Astrocyte (in vitro differentiated cells and primary cell): ENCODE measurements around the gene EPHB2. TPM values are rescaled to one million over a fixed set of nuclear protein-coding genes. Genes with fewer than 3 reads are reported as not detected.

Source experiments
- DNase-seq: peaks from one replicate; pipeline ENCODE4 v3.0.0-alpha.2; 2010; ENCODE audit warnings: low read depth
- FAIRE-seq: peaks from 2 replicates; lab custom pipeline; 2011; peaks lifted over from hg19 to GRCh38; lab: Jason Lieb, UNC
- H2AFZ ChIP-seq: 2 replicates; pipeline ENCODE4 v1.6.0; 2012; ENCODE audit warnings: low read depth, low read length, inconsistent platforms
- H3K27ac ChIP-seq: 2 replicates; pipeline ENCODE4 v1.5.1; 2011; ENCODE audit warnings: low read depth, low read length, inconsistent platforms
- H3K27me3 ChIP-seq: 2 replicates; pipeline ENCODE4 v1.6.0; 2011; ENCODE audit warnings: low read length, inconsistent platforms; ENCODE audit not compliant: insufficient read depth
- H3K36me3 ChIP-seq: 2 replicates; pipeline ENCODE4 v1.5.1; 2011; ENCODE audit warnings: low read length, inconsistent platforms; ENCODE audit not compliant: insufficient read depth
- H3K4me1 ChIP-seq: 2 replicates; pipeline ENCODE4 v1.5.1; 2011; ENCODE audit warnings: low read length, inconsistent platforms; ENCODE audit not compliant: insufficient read depth
- H3K4me2 ChIP-seq: 2 replicates; pipeline ENCODE4 v1.6.0; 2012; ENCODE audit warnings: low read length, inconsistent platforms
- H3K4me3 ChIP-seq: 2 replicates; pipeline ENCODE4 v1.5.1; 2011; ENCODE audit warnings: low read depth, mild to moderate bottlenecking, low read length, inconsistent platforms; ENCODE audit not compliant: insufficient read depth
- H3K79me2 ChIP-seq: 2 replicates; pipeline ENCODE4 v1.6.0; 2012; ENCODE audit warnings: mild to moderate bottlenecking, low read length, inconsistent platforms; ENCODE audit not compliant: insufficient read depth
- H3K9ac ChIP-seq: 2 replicates; pipeline ENCODE4 v1.6.0; 2012; ENCODE audit warnings: mild to moderate bottlenecking, low read length, inconsistent platforms
- H3K9me3 ChIP-seq: 2 replicates; pipeline ENCODE4 v1.5.1; 2012; ENCODE audit warnings: low read depth, mild to moderate bottlenecking, low read length, inconsistent platforms; ENCODE audit not compliant: insufficient read depth
- H4K20me1 ChIP-seq: 2 replicates; pipeline ENCODE4 v1.6.0; 2012; ENCODE audit warnings: low read length, inconsistent platforms; ENCODE audit not compliant: insufficient read depth
- H3K27ac Mint-ChIP-seq: one replicate; pipeline ENCODE4 v1.8.0; 2021; ENCODE audit warnings: mild to moderate bottlenecking, mixed read lengths; ENCODE audit not compliant: unreplicated experiment
- H3K27me3 Mint-ChIP-seq: one replicate; pipeline ENCODE4 v1.8.0; 2021; ENCODE audit warnings: low read depth, mixed read lengths; ENCODE audit not compliant: unreplicated experiment
- H3K36me3 Mint-ChIP-seq: one replicate; pipeline ENCODE4 v1.8.0; 2021; ENCODE audit warnings: low read depth, mixed read lengths; ENCODE audit not compliant: unreplicated experiment
- H3K4me1 Mint-ChIP-seq: one replicate; pipeline ENCODE4 v1.8.0; 2021; ENCODE audit warnings: low read depth, mixed read lengths; ENCODE audit not compliant: unreplicated experiment
- H3K4me3 Mint-ChIP-seq: one replicate; pipeline ENCODE4 v1.8.0; 2021; ENCODE audit warnings: mild to moderate bottlenecking, moderate library complexity, mixed read lengths; ENCODE audit not compliant: unreplicated experiment
- H3K9me3 Mint-ChIP-seq: one replicate; pipeline ENCODE4 v1.8.0; 2021; ENCODE audit warnings: mild to moderate bottlenecking, mixed read lengths; ENCODE audit not compliant: unreplicated experiment
- CTCF ChIP-seq: IDR thresholded peaks from 2 replicates; pipeline ENCODE4 v1.5.1; 2011; ENCODE audit warnings: low read depth, mild to moderate bottlenecking, inconsistent platforms, low read length, moderate library complexity; ENCODE audit not compliant: insufficient read depth
- EZH2 ChIP-seq: IDR thresholded peaks from 2 replicates; pipeline ENCODE4 v1.6.1; 2012; ENCODE audit warnings: mild to moderate bottlenecking, low read length, inconsistent platforms; ENCODE audit not compliant: insufficient read depth
- total RNA-seq: library from RNA; stranded (reverse); gene quantifications from 2 replicates; pipeline ENCODE4 v1.2.1, GENCODE V29; 2021

Gene EPHB2
- total RNA-seq, 1 donor from 2014 or later = 8.4 TPM

GRCh38 chr1:22670352-22670975 is 40.2 kb upstream of the EPHB2 start:
- Histone ChIP-seq H3K9ac (no peak overlapping the region), H3K4me2 (no peak overlapping the region), H3K4me3 (no peak overlapping the region), H3K27ac (no peak overlapping the region), H2AFZ (no peak overlapping the region), H3K36me3 (no peaks in the 10 kb centered on the region), H3K4me1 (no peaks in the 10 kb centered on the region), H3K27me3 (peaks cover 39% of the 10 kb centered on the region), H3K79me2 (no peaks in the 10 kb centered on the region), H4K20me1 (no peaks in the 10 kb centered on the region), H3K9me3 (no peaks in the 10 kb centered on the region)
- Mint-ChIP-seq H3K4me1 (no peaks in the 10 kb centered on the region), H3K4me3 (no peak overlapping the region), H3K27me3 (peaks cover 70% of the 10 kb centered on the region), H3K9me3 (no peaks in the 10 kb centered on the region), H3K36me3 (no peaks in the 10 kb centered on the region), H3K27ac (no peak overlapping the region)
- TF ChIP-seq CTCF (no peak), EZH2 (no peak)
- FAIRE-seq = no peak
- no peak for DNase-seq

- no peak for FAIRE-seq
These were observed 38.6 kb upstream of the EPHB2 start for GRCh38 chr1:22671999-22672398.

More at GRCh38 chr1:22671999-22672398, 38.6 kb upstream of the EPHB2 start:
- TF ChIP-seq CTCF = no peak
- TF ChIP-seq EZH2 = no peak
- H3K9me3 Mint-ChIP-seq = no peaks in the 10 kb centered on the region
- Histone ChIP-seq H3K36me3 (no peaks in the 10 kb centered on the region), H3K27me3 (peaks cover 34% of the 10 kb centered on the region), H3K79me2 (no peaks in the 10 kb centered on the region), H3K4me1 (peaks cover 6% of the 10 kb centered on the region), H3K9me3 (no peaks in the 10 kb centered on the region), H4K20me1 (no peaks in the 10 kb centered on the region), H2AFZ (no peak overlapping the region), H3K9ac (no peak overlapping the region), H3K4me3 (no peak overlapping the region), H3K4me2 (no peak overlapping the region), H3K27ac (no peak overlapping the region)
- H3K27me3 Mint-ChIP-seq = peaks cover 65% of the 10 kb centered on the region
- H3K4me1 Mint-ChIP-seq = no peaks in the 10 kb centered on the region
- no peak overlapping the region for H3K27ac Mint-ChIP-seq
- H3K36me3 Mint-ChIP-seq = no peaks in the 10 kb centered on the region
- no peak for DNase-seq
- H3K4me3 Mint-ChIP-seq = no peak overlapping the region
